ENCODE data around the gene ECI1. TPM values are rescaled to one million over a fixed set of nuclear protein-coding genes. Genes with fewer than 3 reads are reported as not detected.
"Not testable (repeated sequence)": the region's sequence is repeated elsewhere in the genome, so short reads cannot be mapped to it uniquely, and the experiment has no call there.

The ECI1 gene
- total RNA-seq, 1 donor from 2014 or later, result 50.9 TPM

DNA sequence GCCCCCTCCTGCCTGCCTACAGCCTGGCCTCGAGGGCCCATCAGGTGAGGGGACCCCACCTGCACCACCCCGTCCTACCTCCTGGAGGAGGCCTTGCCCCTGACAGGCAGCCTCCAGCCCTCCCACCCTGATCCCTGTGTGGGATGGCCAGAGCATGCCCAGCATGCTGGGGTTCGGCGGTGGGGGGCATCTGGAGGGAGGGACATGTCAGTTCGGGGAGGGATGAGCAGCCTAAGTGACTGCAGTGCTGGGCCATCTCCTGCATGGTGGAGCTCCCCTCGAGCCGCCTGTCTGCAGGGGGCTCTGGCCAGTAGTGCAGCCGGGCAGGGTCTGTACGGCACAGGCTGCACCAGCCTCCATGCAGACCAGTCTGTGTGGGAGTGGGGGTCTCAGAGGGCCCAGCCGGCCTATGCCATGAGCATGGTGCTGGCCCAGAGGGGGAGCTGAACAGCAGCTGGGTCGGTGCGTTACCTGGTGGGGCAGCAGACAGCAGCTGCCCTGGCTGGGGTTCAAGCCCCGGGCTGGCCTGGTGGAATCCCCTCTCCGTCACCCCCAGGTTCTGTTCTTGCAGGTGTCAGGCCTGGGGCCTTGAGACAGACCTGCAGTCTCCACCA, 20.6 kb upstream of the ECI1 start:
- H3K27ac Mint-ChIP-seq (ENCODE audit: unreplicated experiment), result no peak overlapping the region
- peaks cover 3% of the 10 kb centered on the region for H3K27me3 Mint-ChIP-seq (ENCODE audit: unreplicated experiment)
- no peaks in the 10 kb centered on the region for H3K36me3 Mint-ChIP-seq (ENCODE audit: unreplicated experiment)
- H3K9me3 Mint-ChIP-seq (ENCODE audit: unreplicated experiment), result peaks cover 7% of the 10 kb centered on the region
- no peak overlapping the region for H3K4me3 Mint-ChIP-seq (ENCODE audit: unreplicated experiment)
- TF ChIP-seq, protein P1, sequence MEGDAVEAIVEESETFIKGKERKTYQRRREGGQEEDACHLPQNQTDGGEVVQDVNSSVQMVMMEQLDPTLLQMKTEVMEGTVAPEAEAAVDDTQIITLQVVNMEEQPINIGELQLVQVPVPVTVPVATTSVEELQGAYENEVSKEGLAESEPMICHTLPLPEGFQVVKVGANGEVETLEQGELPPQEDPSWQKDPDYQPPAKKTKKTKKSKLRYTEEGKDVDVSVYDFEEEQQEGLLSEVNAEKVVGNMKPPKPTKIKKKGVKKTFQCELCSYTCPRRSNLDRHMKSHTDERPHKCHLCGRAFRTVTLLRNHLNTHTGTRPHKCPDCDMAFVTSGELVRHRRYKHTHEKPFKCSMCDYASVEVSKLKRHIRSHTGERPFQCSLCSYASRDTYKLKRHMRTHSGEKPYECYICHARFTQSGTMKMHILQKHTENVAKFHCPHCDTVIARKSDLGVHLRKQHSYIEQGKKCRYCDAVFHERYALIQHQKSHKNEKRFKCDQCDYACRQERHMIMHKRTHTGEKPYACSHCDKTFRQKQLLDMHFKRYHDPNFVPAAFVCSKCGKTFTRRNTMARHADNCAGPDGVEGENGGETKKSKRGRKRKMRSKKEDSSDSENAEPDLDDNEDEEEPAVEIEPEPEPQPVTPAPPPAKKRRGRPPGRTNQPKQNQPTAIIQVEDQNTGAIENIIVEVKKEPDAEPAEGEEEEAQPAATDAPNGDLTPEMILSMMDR (IDR thresholded peaks at IDR 0.05; ENCODE audit: partially characterized antibody, unreplicated experiment), result no peak
- no peak for DNase-seq
- H3K4me1 Mint-ChIP-seq (ENCODE audit: low read depth, unreplicated experiment), result peaks cover 5% of the 10 kb centered on the region

DNA sequence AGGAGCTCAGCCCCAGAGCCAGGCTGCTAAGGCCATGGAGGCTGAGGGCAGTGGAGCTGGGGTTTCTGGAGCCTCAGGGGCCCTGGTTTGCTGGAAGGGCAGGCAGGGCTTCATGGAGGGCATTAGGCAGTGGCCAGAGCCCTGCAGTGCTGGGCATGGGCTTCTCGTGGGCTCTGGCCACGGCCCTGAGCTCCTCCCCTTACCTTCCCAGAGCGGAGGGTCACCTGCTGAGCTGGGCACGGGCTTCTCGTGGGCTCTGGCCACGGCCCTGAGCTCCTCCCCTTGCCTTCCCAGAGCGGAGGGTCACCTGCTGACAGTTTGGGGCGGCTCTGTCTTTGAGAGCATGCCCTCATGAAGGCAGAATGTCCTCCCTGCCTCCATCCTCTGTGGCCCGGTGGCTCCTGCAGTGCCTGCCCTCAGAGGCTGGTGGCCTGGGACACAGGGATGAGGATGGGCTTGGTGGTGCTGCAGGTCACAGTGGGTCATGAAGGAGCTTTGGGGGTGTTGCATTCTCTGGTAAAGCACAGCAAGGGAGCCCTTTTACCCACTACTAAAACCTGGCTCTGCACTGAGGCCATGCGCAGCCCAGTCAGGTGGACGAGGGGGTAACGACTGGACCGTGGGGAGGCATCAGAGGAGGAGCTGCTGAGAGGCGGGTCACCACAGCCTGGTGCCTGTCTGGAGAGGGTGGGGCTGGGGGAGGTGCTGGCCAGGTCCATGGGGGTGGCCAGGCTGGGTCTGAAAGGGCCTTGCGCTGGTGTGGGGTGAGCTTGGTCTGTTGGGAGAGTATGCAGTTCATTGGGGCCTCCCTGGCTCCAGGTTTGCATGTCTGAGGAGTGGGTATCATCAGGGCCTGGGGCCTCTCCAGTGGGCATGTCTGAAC, 19.4 kb upstream of the ECI1 start:
- H3K9me3 Mint-ChIP-seq (ENCODE audit: unreplicated experiment), result peaks cover 9% of the 10 kb centered on the region
- peaks cover 6% of the 10 kb centered on the region for H3K27me3 Mint-ChIP-seq (ENCODE audit: unreplicated experiment)
- H3K36me3 Mint-ChIP-seq (ENCODE audit: unreplicated experiment), result no peaks in the 10 kb centered on the region
- H3K4me3 Mint-ChIP-seq (ENCODE audit: unreplicated experiment), result no peak overlapping the region
- H3K27ac Mint-ChIP-seq (ENCODE audit: unreplicated experiment), result no peak overlapping the region
- DNase-seq, result no peak
- TF ChIP-seq, protein P1 (IDR thresholded peaks at IDR 0.05; ENCODE audit: partially characterized antibody, unreplicated experiment), result no peak
- peaks cover 15% of the 10 kb centered on the region for H3K4me1 Mint-ChIP-seq (ENCODE audit: low read depth, unreplicated experiment)

GRCh38 chr16:2270070-2270462, 18.7 kb upstream of the ECI1 start:
- peaks cover 6% of the 10 kb centered on the region for H3K27me3 Mint-ChIP-seq (ENCODE audit: unreplicated experiment)
- no peak for DNase-seq
- no peaks in the 10 kb centered on the region for H3K36me3 Mint-ChIP-seq (ENCODE audit: unreplicated experiment)
- no peak overlapping the region for H3K27ac Mint-ChIP-seq (ENCODE audit: unreplicated experiment)
- peaks cover 17% of the 10 kb centered on the region for H3K4me1 Mint-ChIP-seq (ENCODE audit: low read depth, unreplicated experiment)
- TF ChIP-seq, protein P1 (IDR thresholded peaks at IDR 0.05; ENCODE audit: partially characterized antibody, unreplicated experiment), result no peak
- no peak overlapping the region for H3K4me3 Mint-ChIP-seq (ENCODE audit: unreplicated experiment)
- H3K9me3 Mint-ChIP-seq (ENCODE audit: unreplicated experiment), result peaks cover 9% of the 10 kb centered on the region

DNA sequence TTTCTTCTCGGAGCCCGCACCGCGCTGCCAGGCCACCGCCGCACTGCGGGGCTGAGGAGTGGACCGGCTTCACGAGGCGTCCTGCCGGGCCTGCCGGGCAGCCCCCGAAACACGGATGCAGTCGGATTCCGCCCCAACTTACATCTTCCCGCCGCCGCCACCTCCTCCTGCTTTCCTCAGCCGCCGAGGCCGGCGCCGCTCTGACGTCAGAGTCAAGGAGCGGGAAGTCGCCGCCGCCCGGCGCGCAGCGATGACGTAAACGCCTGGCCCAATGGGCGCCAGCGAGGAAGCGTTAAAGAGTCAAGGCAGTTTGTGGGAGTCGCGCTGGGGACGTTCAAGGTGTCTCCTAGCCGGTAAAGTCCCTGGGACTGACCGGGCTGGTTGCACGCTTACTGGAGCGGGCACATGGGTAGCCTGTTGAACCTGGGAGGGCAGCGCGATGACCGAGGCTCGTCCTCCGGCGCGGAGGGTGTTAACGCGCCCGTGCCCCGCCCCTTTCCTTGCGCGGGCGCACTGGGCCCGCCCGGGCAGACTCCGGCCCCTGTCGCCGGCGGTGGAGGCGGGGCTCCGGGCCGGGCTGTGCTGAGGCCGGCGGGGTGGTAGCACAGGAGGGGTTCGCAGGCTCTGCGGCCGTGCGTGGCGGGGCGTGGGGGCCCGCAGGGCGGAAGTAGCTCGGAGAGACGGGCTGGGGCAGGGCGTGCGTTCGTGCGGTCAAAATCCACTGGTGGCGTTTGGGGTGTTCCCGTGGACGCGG, 16.7 kb upstream of the ECI1 start, which contains the start of gene RNPS1:
Gene RNPS1, minus strand, starts transcription at position 214 of the 754 bp plus-strand sequence. CDS start 3,483 bp downstream, outside the sequence.
- H3K27me3 Mint-ChIP-seq (ENCODE audit: unreplicated experiment), result peaks cover 6% of the 10 kb centered on the region
- peak within 1 kb of the TSS; percentile 78 for H3K27ac Mint-ChIP-seq (ENCODE audit: unreplicated experiment)
- H3K4me1 Mint-ChIP-seq (ENCODE audit: low read depth, unreplicated experiment), result peaks cover 17% of the 10 kb centered on the region
- peaks cover 9% of the 10 kb centered on the region for H3K9me3 Mint-ChIP-seq (ENCODE audit: unreplicated experiment)
- no peaks in the 10 kb centered on the region for H3K36me3 Mint-ChIP-seq (ENCODE audit: unreplicated experiment)
- peak within 1 kb of the TSS; percentile 90 for H3K4me3 Mint-ChIP-seq (ENCODE audit: unreplicated experiment)
- DNase-seq, result peak; percentile 97
- TF ChIP-seq, protein P1 (IDR thresholded peaks at IDR 0.05; ENCODE audit: partially characterized antibody, unreplicated experiment), result no peak

DNA sequence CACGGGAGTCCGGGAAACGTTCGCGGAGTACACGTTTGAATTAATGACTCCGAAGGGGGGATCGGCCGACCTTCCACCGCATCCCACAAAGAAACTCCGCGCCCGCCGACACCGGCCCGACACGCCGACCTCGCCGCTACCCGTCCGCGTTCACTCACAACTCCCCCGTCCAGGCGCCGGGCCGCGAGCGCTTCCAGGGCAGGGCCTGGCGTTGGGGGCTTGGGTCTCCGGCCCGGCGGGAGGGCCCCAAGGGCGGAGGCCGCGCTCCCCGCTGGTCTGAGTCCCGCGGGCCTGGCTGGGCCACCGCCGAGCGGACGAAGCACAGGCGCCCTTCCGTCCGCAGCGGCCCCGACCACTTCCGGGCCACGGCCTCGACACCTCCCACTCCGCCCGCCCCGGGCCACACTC, 16.1 kb upstream of the ECI1 start:
- Mint-ChIP-seq H3K4me3 (ENCODE audit: unreplicated experiment) (peak overlapping the region; percentile 90), H3K9me3 (ENCODE audit: unreplicated experiment) (peaks cover 11% of the 10 kb centered on the region), H3K4me1 (ENCODE audit: low read depth, unreplicated experiment) (peaks cover 17% of the 10 kb centered on the region), H3K27ac (ENCODE audit: unreplicated experiment) (peak overlapping the region; percentile 78)
- not testable (repeated sequence) for DNase-seq; H3K36me3 Mint-ChIP-seq (ENCODE audit: unreplicated experiment); H3K27me3 Mint-ChIP-seq (ENCODE audit: unreplicated experiment)

DNA sequence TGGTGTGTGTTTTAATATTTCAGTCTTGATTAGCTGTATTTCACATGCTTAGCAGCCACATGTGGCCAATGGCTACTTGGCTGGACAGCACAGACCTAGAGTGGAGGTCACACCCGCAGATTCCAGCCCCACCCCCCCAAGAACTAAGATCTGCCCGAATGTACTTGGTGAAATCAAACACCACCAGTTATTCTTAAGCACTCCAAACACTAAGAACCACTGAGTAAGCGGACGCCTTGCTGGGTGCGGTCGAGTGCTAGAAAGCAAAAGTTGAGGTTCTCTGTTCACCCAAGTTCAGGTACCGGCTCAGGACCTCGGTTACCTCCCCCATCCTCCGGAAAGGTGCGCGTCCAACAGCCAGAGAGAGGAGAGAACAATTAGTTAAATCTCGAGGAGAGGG, 15.5 kb upstream of the ECI1 start:
- H3K36me3 Mint-ChIP-seq (ENCODE audit: unreplicated experiment); DNase-seq; H3K27me3 Mint-ChIP-seq (ENCODE audit: unreplicated experiment): not testable (repeated sequence)
- Mint-ChIP-seq H3K4me1 (ENCODE audit: low read depth, unreplicated experiment) (peaks cover 17% of the 10 kb centered on the region), H3K9me3 (ENCODE audit: unreplicated experiment) (peaks cover 11% of the 10 kb centered on the region), H3K4me3 (ENCODE audit: unreplicated experiment) (peak overlapping the region; percentile 86), H3K27ac (ENCODE audit: unreplicated experiment) (peak overlapping the region; percentile 76)

DNA sequence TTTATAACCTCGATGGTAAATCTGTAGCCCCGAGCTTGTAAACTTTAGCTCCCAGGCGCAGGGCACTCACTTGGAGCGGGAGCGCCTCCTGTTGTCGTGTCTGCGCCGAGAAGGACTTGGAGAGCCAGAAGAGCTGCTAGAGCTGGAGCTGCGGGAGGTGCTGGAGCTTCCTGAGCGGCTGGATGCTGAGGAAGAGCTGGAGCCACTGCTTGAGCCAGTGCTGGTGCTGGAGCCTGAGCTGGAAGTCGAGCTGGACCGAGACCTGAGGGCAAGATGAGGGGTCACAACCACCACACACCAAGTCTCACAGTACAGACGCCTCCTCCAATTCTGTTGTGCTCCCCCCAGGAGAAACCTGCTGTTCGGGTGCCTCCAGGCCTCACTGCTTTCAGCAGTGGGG, 11.6 kb upstream of the ECI1 start:
- peaks cover 13% of the 10 kb centered on the region for H3K4me1 Mint-ChIP-seq (ENCODE audit: low read depth, unreplicated experiment)

More for the DNA sequence above, 11.6 kb upstream of the ECI1 start:
- not testable (repeated sequence) for H3K27me3 Mint-ChIP-seq (ENCODE audit: unreplicated experiment); DNase-seq; H3K9me3 Mint-ChIP-seq (ENCODE audit: unreplicated experiment); H3K4me3 Mint-ChIP-seq (ENCODE audit: unreplicated experiment); H3K36me3 Mint-ChIP-seq (ENCODE audit: unreplicated experiment); H3K27ac Mint-ChIP-seq (ENCODE audit: unreplicated experiment)
